Bone marrow (tissue), 2 donors: ENCODE data around the gene PIGH.
"Not testable (repeated sequence)": the region's sequence is repeated elsewhere in the genome, so short reads cannot be mapped to it uniquely, and the experiment has no call there.

ENCODE experiments used
- DNase-seq, 2 donors: peaks; one replicate each; lab custom pipeline; 2025; lab: John Stamatoyannopoulos, UW

Gene PIGH

DNA sequence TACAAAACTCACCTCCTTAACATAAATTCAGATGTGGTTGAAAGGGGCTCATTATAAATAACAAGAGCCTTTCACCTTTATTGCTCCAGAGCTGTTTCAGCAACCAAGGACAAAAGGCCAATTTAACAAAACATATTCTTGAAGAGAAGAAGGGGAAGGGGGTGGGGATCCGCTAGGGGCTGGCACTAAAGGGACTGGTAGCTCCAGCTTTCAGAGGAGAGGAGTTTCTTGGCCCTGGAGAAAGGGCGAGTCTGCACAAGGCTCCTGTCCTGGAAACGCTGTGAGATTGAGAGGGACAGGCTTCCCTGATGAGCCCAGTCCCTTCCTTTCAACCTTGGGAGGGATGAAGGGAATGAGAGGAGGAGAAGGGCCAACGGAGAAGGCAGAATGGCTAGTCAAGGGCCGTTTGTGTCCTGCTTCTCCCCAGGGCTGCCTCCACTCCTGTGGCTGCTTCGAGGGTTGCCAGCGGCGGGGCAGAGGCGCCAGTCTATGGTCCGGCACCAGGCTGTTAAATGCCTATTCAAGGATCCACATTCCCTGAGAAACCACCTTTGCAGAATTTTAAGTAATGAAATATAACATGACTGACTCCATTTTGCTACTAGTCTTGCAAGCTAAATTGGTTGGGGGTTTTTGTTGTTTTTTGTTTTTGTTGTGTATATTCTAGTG, 9.7 kb upstream of the PIGH start:
- no peak for DNase-seq

DNA sequence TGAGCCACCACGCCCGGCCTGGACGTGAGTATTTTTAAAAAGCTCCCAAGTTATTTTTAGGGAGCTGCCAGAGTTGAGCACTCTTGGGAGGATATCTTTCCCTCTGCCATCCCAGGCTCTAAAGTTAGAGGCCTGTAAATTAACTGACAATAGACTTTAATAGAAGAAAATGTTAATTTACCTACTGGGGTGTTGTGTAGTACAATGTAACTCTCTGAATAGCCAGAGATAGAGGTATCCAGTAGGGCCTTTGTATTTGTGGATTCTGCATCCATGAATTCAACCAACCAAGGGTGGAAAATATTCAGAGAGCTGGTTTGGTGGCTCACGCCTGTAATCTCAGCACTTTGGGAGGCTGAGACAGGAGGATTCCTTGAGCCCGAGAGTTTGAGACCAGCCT, 7.6 kb upstream of the PIGH start:
- no peak for DNase-seq

DNA sequence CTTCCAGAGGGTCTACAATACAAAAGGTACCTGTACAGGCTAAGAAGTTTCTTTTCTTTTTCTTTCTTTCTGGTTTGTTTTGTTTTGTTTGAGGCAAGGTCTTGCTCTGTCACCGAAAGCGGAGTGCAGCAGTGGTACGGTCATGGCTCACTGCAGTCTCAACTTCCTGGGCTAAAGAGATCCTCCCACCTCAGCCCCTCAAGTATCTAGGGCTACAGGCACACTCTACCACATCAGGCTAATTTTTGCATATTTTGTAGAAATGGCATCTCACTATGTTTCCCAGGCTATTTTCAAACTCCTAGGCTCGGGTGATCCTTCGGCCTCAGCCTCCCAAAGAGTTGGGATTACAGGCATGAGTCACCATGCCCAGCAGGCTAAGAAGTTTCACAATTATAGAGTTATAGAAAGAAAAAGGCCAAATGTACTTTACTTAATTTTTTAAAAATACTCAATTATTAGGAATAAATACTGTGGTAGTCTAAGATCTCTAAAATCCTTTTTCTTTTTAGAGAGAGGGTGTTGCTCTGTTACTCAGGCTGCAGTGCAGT, 3.0 kb upstream of the PIGH start:
- no peak for DNase-seq

DNA sequence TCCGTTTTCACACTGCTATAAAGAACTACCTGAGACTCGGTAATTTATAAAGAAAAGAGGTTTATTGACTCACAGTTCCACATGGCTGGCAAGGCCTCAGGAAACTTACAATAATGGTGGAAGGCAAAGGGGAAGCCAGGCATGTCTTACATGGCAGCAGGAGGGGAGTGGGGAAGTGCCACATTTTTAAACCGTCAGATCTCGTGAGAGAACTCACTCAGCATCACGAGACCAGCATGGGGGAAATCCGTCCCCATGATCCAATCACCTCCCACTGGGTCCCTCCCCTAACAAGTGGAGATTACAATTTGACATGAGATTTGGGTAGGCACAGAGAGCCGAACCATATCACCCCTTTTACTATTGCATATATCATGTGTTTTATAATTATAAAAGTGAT, 2.0 kb upstream of the PIGH start:
- DNase-seq: no peak

DNA sequence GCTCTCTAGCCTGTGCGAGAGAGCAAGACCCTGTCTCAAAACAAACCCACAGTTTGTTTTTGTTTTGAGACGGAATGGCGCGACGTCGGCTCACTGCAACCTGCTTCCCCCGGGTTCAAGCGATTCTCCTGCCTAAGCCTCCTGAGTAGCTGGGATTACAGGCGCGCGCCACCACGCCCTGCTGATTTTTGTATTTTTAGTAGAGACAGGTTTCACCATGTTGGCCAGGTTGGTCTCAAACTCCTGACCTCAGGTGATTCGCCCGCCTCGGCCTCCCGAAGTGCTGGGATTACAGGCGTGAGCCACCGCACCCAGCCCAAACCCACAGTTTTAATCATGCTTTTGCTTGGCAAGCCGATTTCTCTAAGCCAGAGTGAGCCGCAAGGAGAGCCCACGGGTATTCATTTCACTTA, 500 bp upstream of the PIGH start:
- DNase-seq: not testable (repeated sequence)

DNA sequence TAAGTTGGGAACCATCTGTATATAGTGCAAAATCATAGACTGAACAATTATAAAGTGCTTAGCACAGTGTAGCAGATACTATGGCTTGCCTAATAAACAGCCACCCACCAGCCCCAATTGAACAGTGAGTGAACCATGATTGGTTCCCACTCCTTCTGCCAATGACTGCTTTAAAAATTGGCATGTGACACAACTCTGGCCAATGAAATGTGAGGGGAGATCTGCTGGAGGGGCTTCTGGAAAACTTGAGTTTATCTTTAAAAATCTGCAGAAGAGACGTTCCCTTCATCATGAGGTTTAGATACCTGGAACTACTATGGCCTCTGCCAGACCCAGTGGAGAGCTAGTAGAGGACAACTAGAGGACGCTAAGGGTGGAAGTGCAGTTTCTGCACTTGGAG, 4.7 kb downstream of the PIGH start:
- no peak for DNase-seq

DNA sequence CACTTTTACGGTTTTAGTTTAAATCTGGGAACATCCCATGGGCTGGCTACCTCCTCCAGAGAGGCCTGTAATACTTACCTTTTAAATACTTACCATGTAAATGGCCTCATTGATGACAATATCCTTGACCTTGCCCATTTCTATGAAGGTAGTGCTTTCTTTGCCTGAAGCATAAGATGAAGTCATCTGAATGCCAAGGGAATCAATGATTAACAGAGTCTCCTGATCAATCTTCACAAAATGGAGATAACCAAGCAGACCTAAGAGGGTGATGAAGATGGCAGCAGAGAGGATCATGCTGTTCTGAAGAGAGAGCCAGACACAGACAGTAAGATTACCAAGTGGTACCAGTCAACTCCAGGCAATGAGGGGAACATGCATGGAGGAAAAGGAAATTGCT, 6.4 kb downstream of the PIGH start:
- not testable (repeated sequence) for DNase-seq

DNA sequence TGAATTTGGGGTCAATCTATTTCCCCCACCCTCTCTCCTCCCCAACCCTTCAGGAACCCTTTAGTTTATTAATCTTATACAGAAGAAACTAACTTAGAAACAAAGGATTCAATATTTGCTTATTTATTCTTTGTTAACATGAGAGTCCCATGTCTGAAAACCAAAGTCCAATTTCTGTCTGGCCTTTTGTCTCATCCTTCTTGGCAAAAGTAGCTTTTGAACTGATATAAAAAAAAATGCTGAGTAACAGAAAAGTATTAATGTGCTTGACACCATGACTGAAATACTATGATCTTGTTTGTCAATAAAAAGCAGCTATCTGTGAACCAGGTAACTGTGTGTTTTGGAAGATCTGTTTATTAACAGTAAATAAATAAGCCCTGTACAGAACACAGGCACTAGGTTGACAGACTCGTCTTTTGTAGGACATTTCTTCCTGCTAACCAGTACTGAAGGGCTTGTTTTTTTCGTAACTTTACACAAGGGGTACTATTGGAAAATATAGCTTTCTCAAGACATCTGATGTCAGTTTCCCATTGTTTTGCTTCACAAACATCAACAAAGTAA, 10.8 kb downstream of the PIGH start:
- no peak for DNase-seq

DNA sequence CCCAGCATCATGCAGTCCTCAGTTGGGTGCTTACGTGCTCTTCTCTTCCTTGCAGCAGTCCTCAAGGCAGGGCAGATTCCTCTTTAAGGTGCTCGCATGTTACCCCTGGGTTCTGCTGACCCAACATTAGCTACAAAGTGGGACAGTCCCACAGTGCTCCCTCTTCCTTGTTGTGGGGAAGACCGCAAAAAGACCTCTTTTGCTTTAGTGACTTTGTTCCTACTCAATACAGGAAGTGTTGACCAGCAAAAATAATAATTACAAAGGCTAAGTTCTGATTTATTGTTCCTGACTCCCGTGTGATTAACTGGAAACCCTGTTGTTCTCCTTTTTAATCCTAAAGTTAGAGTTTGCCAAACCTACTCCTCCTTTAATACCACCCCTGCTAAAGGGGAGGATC, 13.7 kb downstream of the PIGH start:
- no peak for DNase-seq

DNA sequence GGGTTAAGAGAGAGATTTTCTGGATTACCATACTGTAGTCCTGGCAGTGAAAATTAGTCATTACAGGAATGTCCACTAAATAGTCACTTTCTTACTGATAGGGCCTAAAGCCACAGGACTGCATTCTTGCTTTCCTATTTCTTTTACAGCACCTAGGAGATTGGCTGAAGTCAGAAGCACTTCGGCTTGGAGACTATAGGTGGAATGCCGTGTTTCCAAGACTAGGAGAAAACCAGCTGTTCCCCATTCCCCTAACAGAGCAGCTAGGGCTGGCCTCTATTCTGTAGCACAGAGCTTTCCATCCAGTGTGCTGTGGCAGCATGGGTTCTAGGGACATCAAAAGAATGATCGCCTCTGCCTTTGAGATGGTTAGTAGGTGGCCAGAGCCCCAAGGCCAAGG, 15.1 kb downstream of the PIGH start:
- DNase-seq: no peak

DNA sequence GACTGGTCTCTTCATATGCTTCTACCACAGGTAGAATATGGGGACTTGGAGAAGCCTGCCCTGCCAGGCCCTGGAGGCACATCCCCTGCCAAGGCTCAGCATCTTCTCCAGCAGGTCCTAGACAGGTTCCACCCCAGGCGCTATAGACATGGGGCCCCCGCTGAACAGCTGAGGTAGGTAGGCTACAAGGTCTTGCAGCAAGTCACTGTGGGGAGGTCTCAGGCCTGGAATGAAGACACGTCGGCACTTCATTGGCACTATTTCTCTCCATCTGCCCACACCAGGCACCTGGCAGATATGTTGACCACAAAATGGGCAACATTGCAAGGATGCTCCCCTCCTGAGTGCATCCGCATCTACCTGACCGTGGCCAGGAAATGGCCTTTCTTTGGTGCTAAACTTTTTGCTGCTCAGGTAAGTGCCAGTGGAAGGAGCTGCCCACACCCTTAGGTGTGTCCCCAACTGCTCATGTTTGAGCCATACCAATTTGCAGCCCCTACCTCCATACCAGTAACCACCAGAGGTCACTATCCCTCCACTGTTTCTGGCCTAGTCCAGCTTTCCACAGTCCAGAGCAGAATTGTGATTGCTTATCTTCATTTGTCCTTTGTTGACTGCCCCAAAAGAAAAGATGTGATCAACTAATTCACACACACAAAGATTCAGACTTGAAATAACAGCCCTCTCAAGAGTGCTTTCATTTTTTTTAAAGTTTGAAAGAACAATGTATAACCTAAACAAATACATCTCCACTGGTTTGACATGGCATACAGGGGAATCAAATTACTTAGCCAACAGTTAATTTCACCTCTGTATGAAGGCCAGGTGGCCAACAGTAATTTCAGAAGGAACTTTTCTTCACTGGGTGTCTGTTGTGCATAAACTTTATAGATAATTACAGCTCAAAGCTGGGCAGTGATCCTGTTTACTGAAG, 16.1 kb downstream of the PIGH start:
- DNase-seq: peak in 1 of 2 donors; percentile 53

DNA sequence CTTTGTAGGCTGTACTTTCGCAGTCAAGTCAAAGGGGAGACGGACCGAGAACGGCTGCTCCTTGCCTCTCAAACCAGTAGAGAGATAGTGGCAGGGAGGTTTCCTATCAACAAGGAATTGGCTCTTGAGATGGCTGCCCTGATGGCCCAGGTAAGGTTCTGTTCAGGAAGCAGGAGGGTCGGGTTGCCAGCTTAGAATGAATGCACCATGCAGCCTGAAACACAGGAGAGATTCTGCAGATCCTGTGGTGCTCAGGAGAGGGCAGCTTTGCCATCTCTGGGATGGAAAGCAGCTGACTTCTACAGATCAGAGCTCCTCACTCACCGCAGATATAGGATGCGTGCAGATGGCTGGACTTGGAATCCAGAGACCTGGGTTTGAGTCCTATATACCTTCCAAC, 18.0 kb downstream of the PIGH start:
- no peak for DNase-seq

DNA sequence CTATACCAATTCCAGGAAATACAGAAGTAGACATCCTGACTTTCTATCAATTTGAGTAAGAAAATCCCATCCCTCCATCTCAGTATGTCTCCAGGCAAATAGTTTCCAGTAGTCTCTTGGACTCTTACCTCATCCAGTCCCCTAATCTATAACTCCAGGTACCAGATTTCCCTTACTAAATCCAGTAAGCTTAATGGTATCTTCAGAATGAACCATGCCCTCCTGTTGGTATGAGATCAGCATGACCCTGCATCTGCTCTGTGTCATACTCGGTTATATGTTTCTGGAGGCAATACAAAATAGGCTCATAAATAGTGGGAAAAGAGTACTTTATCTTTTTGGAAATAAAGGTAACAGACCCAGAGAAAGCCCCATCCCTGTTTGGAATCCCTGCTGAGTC, 18.4 kb downstream of the PIGH start:
- no peak for DNase-seq

DNA sequence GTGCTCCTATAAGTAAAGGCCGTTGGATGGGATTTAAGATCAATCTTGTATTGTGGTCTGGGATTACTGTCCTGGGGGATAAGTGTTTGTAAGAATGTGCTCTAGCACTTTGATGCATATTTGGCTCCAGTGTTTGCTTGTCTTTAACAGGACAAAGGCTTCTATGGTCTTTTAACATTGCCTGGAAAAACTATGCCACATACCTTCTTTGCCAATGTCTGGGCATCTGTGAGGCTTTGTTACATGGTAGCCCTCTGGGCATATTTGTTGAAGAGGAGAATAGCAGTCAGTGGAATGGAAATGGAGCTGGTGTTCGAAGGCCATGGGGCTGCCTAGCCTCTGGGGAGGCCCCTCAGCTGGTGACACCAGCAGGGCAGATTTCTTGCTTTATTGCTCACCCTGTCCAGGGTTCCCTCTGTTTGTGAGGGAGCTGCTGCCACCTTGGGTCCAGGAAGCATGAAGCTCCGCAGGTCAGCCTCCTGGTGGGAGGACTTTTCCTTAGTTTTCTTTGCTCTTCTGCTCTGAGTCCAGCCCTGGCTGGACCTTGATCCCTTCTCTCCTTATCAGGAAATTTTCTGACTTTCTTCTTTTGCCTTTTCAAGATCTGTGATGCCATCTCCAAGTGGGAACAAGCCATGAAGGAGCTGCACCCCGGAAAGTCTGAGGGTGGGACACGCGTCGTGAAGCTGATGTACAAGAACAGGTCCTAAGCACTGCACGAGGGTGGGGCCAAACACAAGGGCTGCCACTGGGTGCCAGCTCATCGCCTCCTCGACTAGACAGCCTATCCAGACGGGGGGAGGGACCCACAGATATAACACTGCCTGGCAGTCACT, 19.5 kb downstream of the PIGH start:
- DNase-seq: no peak

DNA sequence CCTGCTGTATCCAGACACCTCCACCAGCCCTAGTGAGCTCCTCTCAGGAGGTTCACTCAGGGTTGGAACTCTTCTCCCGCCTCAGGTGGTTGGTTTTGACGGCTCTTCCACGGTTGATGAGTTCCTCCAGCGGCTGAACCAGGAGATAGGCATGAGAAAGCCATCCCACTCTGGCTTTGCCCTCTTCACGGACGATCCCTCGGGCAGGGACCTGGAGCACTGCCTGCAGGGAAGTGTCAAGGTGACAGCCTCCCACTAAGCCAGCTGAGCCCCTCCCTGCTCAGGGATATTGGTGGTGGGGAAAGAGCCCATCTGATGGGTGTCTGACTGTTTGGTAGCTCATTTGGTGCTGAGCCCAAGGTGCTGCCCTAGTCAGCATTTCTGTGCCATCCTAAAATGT, 20.4 kb downstream of the PIGH start:
- no peak for DNase-seq

DNA sequence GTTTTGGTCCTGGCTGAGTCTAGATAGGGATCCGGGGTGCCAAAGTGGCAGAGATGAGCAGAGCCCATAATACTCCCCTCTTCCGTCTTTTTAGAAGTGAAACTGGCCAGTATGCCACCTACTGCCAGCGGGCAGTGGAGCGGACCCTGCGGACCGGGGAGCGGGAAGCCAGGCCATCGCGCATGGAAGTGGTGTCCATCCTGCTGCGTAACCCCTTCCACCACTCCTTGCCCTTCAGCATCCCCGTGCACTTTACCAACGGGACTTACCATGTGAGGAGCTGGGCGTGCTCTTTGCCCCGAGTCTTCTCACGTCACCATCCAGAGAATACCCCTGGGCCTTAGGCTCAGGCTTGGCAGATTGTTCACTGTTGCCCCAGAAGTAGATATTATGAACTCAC, 21.0 kb downstream of the PIGH start:
- DNase-seq: no peak

DNA sequence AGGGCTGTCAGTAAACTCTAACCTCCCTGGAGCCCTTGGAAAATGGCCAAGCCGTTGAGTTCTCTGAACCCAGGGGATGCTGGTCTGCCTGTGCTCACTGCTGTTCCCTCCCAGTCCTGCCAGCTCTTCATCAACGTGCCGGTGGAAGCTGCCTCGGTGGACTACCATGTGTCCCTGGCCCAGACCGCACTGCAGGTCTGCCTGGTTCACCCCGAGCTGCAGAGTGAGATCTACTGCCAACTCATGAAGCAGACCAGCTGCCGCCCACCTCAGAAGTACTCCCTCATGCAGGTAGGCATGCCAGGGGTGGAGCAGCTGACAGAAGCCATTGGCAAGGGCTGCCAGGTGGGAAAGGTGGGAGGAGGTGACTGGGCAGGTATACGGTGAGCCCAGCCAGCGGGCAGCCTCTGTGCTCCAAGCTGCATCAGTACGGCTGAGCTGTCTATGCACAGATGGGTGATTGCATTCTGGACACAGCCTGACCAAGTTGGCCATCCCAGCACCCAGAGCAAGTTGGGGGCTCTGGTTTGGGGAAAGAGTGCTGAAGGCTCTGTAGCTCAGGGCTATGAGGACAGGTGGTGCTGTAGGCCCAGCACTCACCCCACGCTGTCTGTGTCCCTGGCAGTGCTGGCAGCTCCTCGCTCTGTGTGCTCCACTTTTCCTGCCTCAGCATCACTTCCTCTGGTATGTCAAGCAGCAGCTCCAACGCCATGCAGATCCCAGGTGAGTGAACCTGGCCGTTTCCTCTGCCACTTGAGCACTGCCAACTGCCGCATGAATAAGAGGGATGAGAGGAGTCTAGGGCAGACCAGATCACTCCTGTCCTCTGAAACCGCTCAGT, 21.9 kb downstream of the PIGH start:
- DNase-seq: no peak

DNA sequence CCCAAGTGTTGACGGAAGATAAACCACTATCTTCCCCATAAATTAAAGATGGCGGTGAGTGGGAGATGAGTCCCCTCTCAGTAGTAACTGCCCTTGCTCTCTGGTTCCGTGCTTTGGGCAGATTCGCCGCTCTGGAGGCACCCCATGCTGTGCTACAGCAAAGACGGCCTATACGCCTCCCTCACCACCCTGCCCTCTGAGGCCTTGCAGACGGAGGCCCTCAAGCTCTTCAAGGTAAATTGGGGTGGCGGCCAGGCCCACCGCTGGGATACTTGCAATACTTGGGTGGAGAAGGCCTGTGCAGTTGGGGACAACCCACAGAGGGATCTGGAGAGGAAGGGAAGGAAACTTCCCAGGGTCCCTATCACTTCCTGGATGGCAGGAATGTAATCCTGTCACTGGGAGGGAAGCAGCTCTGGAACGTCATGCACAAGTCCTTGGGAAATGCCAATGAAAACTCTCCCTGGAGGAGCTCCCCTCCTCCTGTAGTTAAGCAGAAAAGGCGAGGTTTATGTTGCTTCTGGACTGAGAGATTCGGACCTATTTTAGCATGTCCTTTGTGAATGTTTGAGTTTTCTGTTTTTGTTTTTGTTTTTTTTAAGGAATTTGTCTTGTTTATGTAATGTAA, 22.8 kb downstream of the PIGH start:
- DNase-seq: no peak

DNA sequence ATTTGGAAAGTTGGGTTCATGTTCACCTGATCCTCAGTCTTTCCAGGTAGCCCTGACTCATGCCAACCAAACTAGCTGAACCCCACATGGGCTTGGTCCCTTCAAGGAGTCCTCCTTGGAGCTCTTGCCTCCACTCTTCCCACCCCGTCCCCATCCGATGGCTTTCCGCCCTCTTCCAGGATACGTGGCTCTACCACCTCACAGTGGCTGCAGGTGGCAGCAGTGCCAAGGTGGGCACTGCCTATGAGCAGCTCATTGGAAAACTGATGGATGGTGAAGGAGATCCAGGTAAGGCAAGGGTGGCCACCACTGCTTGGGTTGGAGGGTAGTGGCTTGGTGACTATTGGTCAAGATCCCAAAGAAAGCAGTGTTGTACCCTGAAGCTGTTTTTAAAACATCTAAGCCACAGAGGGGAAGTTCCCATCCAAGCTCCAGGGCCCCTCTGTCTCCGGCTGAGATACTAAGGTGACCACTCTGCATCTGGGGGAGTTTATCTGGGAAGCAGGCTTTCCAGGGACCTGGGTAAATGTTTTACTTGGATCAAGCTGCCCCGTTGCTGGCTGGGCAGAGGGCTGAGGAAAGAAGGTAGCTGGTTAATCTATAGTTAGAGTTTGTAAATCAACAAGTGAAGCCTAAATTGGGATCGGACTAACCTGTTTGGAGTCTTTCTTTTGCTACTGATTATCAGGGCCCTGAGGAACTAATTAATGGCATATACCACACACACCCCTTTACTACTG, 23.7 kb downstream of the PIGH start:
- no peak for DNase-seq

DNA sequence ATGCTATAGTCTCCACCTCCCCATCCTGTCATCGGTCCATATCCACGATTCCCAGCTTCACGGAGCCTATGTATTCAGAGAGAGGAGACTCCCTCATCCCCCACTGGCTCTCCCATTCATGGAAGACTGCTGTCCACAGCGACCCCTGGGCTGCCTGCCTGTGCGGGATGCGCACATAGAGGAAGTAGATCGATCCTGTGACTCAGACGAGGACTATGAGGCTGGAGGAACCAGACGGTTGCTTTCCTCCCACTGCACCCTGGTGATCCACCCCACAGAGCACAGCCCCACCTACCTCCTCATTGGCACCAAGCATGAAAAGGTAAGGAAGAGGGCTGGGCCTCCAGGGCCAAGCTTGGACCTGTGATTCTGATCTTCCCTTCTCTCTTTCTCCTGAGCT, 24.4 kb downstream of the PIGH start:
- DNase-seq: no peak
